GM23338 (cell line): ENCODE measurements around the gene COL16A1.

ENCODE experiments used
- CREB1 ChIP-seq: fragments of 250-450 bp; sonication (Bioruptor Pico); IDR thresholded peaks from 2 replicates; pipeline ENCODE4 v1.5.0; 2020; ENCODE audit warnings: low read depth, mild to moderate bottlenecking, moderate library complexity
- CTCF ChIP-seq, 2 experiments: fragments of 200-600 bp in 1 of 2; sonication (generic) in 1 of 2; conservative IDR thresholded peaks; 2 replicates each; pipeline versions ENCODE4 v1.5.1 to v1.6.1; 2016 to 2017; ENCODE audit warnings: antibody characterized with exemption in 2 of 2, low read depth in 2 of 2, mild to moderate bottlenecking in 2 of 2, moderate library complexity in 1 of 2
- EZH2 ChIP-seq: fragments of 200-600 bp; sonication (generic); IDR thresholded peaks from one replicate; pipeline ENCODE4 v1.8.0; 2017; ENCODE audit warnings: antibody characterized with exemption, mild to moderate bottlenecking, low read depth; ENCODE audit not compliant: unreplicated experiment
- EZH2phosphoT487 ChIP-seq: fragments of 200-600 bp; sonication (generic); IDR thresholded peaks from one replicate; pipeline ENCODE4 v1.8.1; 2018; ENCODE audit warnings: antibody characterized with exemption; ENCODE audit not compliant: unreplicated experiment
- JUNB ChIP-seq: IDR thresholded peaks from one replicate; pipeline ENCODE4 v1.6.1; 2016; ENCODE audit warnings: antibody characterized with exemption; ENCODE audit not compliant: unreplicated experiment
- POLR2AphosphoS5 ChIP-seq: IDR thresholded peaks from 2 replicates; pipeline ENCODE4 v1.6.1; 2016; ENCODE audit warnings: antibody characterized with exemption, low read depth
- REST ChIP-seq: IDR thresholded peaks from one replicate; pipeline ENCODE4 v1.6.1; 2018; ENCODE audit warnings: antibody characterized with exemption; ENCODE audit not compliant: unreplicated experiment
- STAT1 ChIP-seq: IDR thresholded peaks from one replicate; pipeline ENCODE4 v1.6.1; 2016; ENCODE audit warnings: antibody characterized with exemption; ENCODE audit not compliant: unreplicated experiment
- ZNF331 ChIP-seq: fragments of 250-450 bp; sonication (Bioruptor Pico); IDR thresholded peaks from 2 replicates; pipeline ENCODE4 v1.5.0; 2020; ENCODE audit warnings: low read depth, mild to moderate bottlenecking, moderate library complexity
- TF ChIP-seq, protein P1 (sequence below): IDR thresholded peaks from 2 replicates; pipeline ENCODE4 v1.6.1; 2016; ENCODE audit warnings: antibody characterized with exemption
- TF ChIP-seq, protein P2 (sequence below): fragments of 250-450 bp; sonication (Bioruptor Pico); IDR thresholded peaks from 2 replicates; pipeline ENCODE4 v1.5.0; 2020; ENCODE audit warnings: mild to moderate bottlenecking, moderate library complexity

DNA sequence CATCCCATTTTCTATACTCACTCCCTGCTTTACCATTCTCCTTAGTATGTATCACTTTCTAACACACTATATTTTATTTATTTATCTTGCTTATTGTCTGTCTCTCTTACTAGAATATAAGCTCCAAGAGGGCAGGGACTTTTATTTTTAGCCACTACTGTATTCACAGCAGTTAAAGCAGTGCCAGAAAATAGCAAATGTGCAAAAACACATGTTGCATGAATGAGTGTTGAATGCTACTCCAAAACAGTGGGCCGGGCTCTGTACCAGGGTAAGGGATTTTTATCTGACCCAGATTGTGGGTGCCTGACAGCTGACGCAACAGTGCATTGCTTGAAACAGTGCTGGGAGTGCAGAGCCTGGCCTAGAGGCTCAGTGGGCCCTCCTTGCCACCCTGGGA, 24.7 kb downstream of the COL16A1 start:
- no peak for TF ChIP-seq CTCF (conservative IDR thresholded peaks at IDR 0.05; ENCODE audit: low read depth in 2 of 2)
- TF ChIP-seq EZH2: no peak
- no peak for TF ChIP-seq POLR2AphosphoS5
- no peak for TF ChIP-seq EZH2phosphoT487
- TF ChIP-seq, protein P1, sequence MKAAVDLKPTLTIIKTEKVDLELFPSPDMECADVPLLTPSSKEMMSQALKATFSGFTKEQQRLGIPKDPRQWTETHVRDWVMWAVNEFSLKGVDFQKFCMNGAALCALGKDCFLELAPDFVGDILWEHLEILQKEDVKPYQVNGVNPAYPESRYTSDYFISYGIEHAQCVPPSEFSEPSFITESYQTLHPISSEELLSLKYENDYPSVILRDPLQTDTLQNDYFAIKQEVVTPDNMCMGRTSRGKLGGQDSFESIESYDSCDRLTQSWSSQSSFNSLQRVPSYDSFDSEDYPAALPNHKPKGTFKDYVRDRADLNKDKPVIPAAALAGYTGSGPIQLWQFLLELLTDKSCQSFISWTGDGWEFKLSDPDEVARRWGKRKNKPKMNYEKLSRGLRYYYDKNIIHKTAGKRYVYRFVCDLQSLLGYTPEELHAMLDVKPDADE: no peak
- TF ChIP-seq JUNB: no peak
- no peak for TF ChIP-seq CREB1 (CRISPR knock-in tag)
- no peak for TF ChIP-seq REST
- TF ChIP-seq STAT1: no peak
- no peak for TF ChIP-seq ZNF331 (CRISPR knock-in tag)
- TF ChIP-seq, protein P2, sequence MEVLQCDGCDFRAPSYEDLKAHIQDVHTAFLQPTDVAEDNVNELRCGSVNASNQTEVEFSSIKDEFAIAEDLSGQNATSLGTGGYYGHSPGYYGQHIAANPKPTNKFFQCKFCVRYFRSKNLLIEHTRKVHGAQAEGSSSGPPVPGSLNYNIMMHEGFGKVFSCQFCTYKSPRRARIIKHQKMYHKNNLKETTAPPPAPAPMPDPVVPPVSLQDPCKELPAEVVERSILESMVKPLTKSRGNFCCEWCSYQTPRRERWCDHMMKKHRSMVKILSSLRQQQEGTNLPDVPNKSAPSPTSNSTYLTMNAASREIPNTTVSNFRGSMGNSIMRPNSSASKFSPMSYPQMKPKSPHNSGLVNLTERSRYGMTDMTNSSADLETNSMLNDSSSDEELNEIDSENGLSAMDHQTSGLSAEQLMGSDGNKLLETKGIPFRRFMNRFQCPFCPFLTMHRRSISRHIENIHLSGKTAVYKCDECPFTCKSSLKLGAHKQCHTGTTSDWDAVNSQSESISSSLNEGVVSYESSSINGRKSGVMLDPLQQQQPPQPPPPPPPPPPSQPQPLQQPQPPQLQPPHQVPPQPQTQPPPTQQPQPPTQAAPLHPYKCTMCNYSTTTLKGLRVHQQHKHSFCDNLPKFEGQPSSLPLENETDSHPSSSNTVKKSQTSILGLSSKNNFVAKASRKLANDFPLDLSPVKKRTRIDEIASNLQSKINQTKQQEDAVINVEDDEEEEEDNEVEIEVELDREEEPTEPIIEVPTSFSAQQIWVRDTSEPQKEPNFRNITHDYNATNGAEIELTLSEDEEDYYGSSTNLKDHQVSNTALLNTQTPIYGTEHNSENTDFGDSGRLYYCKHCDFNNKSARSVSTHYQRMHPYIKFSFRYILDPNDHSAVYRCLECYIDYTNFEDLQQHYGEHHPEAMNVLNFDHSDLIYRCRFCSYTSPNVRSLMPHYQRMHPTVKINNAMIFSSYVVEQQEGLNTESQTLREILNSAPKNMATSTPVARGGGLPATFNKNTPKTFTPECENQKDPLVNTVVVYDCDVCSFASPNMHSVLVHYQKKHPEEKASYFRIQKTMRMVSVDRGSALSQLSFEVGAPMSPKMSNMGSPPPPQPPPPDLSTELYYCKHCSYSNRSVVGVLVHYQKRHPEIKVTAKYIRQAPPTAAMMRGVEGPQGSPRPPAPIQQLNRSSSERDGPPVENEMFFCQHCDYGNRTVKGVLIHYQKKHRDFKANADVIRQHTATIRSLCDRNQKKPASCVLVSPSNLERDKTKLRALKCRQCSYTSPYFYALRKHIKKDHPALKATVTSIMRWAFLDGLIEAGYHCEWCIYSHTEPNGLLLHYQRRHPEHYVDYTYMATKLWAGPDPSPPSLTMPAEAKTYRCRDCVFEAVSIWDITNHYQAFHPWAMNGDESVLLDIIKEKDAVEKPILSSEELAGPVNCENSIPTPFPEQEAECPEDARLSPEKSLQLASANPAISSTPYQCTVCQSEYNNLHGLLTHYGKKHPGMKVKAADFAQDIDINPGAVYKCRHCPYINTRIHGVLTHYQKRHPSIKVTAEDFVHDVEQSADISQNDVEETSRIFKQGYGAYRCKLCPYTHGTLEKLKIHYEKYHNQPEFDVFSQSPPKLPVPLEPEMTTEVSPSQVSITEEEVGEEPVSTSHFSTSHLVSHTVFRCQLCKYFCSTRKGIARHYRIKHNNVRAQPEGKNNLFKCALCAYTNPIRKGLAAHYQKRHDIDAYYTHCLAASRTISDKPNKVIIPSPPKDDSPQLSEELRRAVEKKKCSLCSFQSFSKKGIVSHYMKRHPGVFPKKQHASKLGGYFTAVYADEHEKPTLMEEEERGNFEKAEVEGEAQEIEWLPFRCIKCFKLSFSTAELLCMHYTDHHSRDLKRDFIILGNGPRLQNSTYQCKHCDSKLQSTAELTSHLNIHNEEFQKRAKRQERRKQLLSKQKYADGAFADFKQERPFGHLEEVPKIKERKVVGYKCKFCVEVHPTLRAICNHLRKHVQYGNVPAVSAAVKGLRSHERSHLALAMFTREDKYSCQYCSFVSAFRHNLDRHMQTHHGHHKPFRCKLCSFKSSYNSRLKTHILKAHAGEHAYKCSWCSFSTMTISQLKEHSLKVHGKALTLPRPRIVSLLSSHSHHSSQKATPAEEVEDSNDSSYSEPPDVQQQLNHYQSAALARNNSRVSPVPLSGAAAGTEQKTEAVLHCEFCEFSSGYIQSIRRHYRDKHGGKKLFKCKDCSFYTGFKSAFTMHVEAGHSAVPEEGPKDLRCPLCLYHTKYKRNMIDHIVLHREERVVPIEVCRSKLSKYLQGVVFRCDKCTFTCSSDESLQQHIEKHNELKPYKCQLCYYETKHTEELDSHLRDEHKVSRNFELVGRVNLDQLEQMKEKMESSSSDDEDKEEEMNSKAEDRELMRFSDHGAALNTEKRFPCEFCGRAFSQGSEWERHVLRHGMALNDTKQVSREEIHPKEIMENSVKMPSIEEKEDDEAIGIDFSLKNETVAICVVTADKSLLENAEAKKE (CRISPR knock-in tag): no peak
